Brain microvascular endothelial cell (primary cell): ENCODE data around the gene LPAR3.

Experiments
- DNase-seq: peaks from one replicate; pipeline ENCODE4 v3.0.0-alpha.2; 2020
- H3K27ac ChIP-seq: fragments of 250-450 bp; sonication (Bioruptor Pico); 2 replicates; pipeline ENCODE4 v1.5.1; 2020; ENCODE audit warnings: mild to moderate bottlenecking, moderate library complexity
- H3K27me3 ChIP-seq: fragments of 250-450 bp; sonication (Bioruptor Pico); replicated peaks from 2 replicates; pipeline ENCODE4 v1.5.1; 2020; ENCODE audit warnings: mild to moderate bottlenecking
- H3K36me3 ChIP-seq: fragments of 250-450 bp; sonication (Bioruptor Pico); replicated peaks from 2 replicates; pipeline ENCODE4 v1.5.1; 2020; ENCODE audit warnings: mild to moderate bottlenecking
- H3K4me3 ChIP-seq: 2 replicates; pipeline ENCODE4 v1.5.1; 2011; ENCODE audit warnings: low read depth, mild to moderate bottlenecking, control low read depth, low read length, moderate library complexity
- CTCF ChIP-seq: IDR thresholded peaks from 2 replicates; pipeline ENCODE4 v1.5.1; 2011; ENCODE audit warnings: low read depth, mild to moderate bottlenecking, moderate library complexity, low read length, control low read depth, inconsistent platforms; ENCODE audit errors: missing control alignments
- in situ Hi-C: cut with HindIII; loops from 2 replicates; pipeline ENCODE4 v1.10.0; 2017; ENCODE audit warnings: low sequenced_read_pairs, low pct_ligation_motif_present

Gene LPAR3

GRCh38 chr1:84833194-84833593, 59.8 kb downstream of the LPAR3 start:
- Histone ChIP-seq H3K4me3 (no peak overlapping the region), H3K36me3 (no peaks in the 10 kb centered on the region), H3K27me3 (no peaks in the 10 kb centered on the region), H3K27ac (no peak overlapping the region)
- DNase-seq, result no peak
- in situ Hi-C loops, result no loop called here
- TF ChIP-seq CTCF, result no peak

- Histone ChIP-seq H3K4me3 (no peak overlapping the region), H3K27ac (no peak overlapping the region), H3K27me3 (no peaks in the 10 kb centered on the region), H3K36me3 (no peaks in the 10 kb centered on the region)
- no peak for TF ChIP-seq CTCF
- in situ Hi-C loops, result no loop called here
- DNase-seq, result no peak
Measured at GRCh38 chr1:84830136-84830535, 62.9 kb downstream of the LPAR3 start.

GRCh38 chr1:84827976-84828375, 65.0 kb downstream of the LPAR3 start:
- Histone ChIP-seq H3K27me3 (no peaks in the 10 kb centered on the region), H3K4me3 (no peak overlapping the region), H3K27ac (no peak overlapping the region), H3K36me3 (no peaks in the 10 kb centered on the region)
- TF ChIP-seq CTCF, result no peak
- in situ Hi-C loops, result no loop called here
- no peak for DNase-seq

- TF ChIP-seq CTCF, result no peak
- in situ Hi-C loops, result no loop called here
- no peak overlapping the region for H3K4me3 ChIP-seq
- H3K27me3 ChIP-seq, result no peaks in the 10 kb centered on the region
- DNase-seq, result no peak
- H3K36me3 ChIP-seq, result no peaks in the 10 kb centered on the region
- no peak overlapping the region for H3K27ac ChIP-seq
Measured at GRCh38 chr1:84827555-84827954, 65.5 kb downstream of the LPAR3 start.

GRCh38 chr1:84825161-84825560, 67.8 kb downstream of the LPAR3 start:
- in situ Hi-C loops, result no loop called here
- no peak overlapping the region for H3K4me3 ChIP-seq
- no peak overlapping the region for H3K27ac ChIP-seq
- H3K27me3 ChIP-seq, result no peaks in the 10 kb centered on the region
- H3K36me3 ChIP-seq, result no peaks in the 10 kb centered on the region
- no peak for DNase-seq
- TF ChIP-seq CTCF, result no peak

- TF ChIP-seq CTCF, result no peak
- H3K4me3 ChIP-seq, result no peak overlapping the region
- DNase-seq, result no peak
- no peak overlapping the region for H3K27ac ChIP-seq
- no peaks in the 10 kb centered on the region for H3K36me3 ChIP-seq
- in situ Hi-C loops, result no loop called here
- no peaks in the 10 kb centered on the region for H3K27me3 ChIP-seq
Measured at GRCh38 chr1:84823991-84824390, 69.0 kb downstream of the LPAR3 start.
